ENCODE data around the gene ABHD15.

DNA sequence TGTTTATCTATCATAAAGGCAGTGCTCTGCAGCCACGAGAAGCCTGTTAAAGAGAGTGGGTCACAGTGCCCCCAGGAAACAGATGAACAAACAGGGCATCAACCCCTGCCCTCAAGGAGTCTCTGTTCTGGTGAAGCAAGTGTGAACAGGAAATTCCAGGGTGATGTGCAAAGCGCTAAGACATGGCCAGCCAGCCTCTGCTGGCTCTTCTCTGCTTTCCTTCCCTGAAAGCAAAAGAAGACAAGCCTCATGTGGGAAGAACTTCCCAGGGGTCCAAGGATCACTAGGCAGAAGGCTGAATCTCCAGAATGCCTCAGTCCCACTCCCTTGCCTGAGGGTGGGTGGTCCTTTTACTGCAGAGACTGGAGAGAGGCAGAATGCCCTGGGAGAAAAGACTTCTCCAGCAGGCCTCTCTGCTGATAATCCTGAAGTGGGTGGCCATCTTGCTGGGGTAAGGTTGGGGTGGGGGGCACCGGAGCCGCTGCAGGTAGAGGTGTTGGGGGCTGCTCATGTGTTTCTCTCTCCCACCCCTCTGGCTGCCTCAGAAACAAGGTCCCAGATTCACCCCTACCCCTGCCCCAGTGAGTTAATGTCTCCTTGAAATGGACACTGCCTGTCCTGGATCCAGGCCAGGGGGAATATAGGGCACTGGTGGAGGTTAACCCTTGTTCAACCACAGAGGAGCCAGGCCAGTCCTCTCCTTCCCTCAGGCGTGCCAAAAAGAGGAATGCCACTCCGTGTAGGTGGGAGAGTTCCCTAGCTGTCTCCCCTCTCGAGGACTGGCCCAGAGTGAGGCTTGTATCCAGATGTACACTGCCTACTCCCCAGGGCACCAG lies 28.5 kb upstream of the ABHD15 start:
- TF ChIP-seq TAF1 (IDR thresholded peaks at IDR 0.05; ENCODE audit: low read depth) (no peak), EP300 (conservative IDR thresholded peaks at IDR 0.05; ENCODE audit: poor library complexity, severe bottlenecking) (no peak), POLR2AphosphoS5 (IDR thresholded peaks at IDR 0.05) (no peak), SMC3 (conservative IDR thresholded peaks at IDR 0.05; ENCODE audit: poor library complexity) (no peak)
- TF ChIP-seq, protein P1, sequence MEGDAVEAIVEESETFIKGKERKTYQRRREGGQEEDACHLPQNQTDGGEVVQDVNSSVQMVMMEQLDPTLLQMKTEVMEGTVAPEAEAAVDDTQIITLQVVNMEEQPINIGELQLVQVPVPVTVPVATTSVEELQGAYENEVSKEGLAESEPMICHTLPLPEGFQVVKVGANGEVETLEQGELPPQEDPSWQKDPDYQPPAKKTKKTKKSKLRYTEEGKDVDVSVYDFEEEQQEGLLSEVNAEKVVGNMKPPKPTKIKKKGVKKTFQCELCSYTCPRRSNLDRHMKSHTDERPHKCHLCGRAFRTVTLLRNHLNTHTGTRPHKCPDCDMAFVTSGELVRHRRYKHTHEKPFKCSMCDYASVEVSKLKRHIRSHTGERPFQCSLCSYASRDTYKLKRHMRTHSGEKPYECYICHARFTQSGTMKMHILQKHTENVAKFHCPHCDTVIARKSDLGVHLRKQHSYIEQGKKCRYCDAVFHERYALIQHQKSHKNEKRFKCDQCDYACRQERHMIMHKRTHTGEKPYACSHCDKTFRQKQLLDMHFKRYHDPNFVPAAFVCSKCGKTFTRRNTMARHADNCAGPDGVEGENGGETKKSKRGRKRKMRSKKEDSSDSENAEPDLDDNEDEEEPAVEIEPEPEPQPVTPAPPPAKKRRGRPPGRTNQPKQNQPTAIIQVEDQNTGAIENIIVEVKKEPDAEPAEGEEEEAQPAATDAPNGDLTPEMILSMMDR (IDR thresholded peaks at IDR 0.05; ENCODE audit: poor library complexity, severe bottlenecking): no peak
